HG02885 (cell line): ENCODE data around the gene RAPGEF4.
"Not testable (repeated sequence)": the region's sequence is repeated elsewhere in the genome, so short reads cannot be mapped to it uniquely, and the experiment has no call there.

Experiments used
- ATAC-seq: cut with Tn5 transposase; IDR thresholded peaks from one replicate; pipeline ENCODE4 v1.9.1; 2021; ENCODE audit warnings: mild to moderate bottlenecking; ENCODE audit not compliant: unreplicated experiment, poor library complexity

Gene RAPGEF4

GRCh38 chr2:172770887-172771286 lies 35.2 kb downstream of the RAPGEF4 start:
- ATAC-seq = no peak

DNA sequence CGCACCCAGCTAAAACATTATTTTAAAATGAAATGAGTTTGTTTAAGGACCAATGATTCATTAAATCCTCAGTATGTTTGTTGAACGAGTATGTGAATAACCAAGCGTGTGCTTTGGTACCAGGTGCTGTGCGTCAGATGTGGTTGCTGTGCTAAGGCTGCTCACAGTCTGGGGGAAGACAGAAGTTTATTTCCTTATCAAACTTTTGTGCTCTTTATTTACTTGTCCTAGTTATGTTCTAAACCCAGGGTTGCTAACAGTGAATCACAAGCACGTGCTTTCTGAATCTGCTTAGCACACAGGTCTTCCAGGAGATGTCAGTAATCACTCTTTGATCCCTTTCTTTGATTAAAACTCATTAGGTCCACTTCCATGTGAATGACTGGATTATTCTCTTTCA lies 37.0 kb downstream of the RAPGEF4 start:
- ATAC-seq = no peak

DNA sequence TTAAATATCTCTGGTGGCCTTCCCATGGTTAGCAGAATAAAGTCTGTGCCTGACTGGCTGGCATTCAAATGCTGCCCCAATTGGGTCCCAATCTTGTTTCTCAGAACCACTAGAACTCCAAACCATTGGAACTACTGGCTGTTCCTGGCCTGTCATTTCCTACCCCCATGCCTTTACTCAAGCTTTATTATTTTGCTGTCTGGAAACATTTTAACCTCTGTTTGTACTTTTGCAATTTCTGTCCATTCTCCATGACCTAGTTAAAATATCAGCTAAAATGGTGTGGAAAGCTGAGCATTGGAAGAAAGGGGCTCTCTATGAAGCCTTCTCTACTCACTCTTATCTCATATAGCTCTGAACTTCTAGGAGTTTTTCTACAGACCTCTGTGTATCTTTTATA lies 38.7 kb downstream of the RAPGEF4 start:
- ATAC-seq = no peak

DNA sequence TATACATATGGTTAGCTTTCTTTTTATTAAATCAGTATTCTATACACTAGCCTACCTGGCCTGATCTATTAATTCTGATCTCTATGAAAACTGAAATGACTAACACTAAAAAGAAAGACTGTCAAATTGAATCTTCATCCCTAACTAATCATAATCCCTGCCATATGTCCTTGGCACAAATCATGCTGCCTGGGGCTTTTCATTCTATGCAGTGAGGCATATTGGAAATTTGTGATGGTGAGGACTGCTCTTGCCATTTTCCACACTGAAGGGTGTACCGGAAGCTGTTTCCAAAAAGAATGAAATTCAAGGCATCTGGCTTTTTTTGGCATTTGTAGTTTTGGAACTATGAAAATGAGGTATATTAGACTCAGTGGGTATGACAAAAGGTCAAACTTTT lies 39.7 kb downstream of the RAPGEF4 start:
- ATAC-seq = no peak

DNA sequence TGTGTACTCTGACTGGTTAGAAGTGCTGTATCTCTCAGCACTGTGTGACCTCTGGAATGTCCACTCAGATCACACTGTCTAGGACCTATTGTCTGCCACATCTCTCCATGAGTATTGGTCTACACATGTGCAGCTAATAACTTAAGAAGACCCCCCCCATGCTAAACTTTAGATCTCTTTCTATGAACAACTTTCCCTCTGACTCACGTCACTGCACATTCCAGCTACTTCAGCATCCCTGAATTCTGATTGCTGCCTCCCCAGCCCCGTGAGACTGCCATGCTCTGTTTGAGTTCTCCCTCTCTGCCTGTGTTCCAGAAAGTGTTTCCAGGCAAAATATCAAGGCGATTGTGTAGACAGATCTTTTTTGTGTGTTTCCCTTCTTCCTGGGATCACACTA lies 41.8 kb downstream of the RAPGEF4 start:
- ATAC-seq = no peak

GRCh38 chr2:172782506-172783164 lies 47.0 kb downstream of the RAPGEF4 start:
- ATAC-seq = no peak

- ATAC-seq = no peak
Measured at GRCh38 chr2:172783165-172783898, 47.7 kb downstream of the RAPGEF4 start.

DNA sequence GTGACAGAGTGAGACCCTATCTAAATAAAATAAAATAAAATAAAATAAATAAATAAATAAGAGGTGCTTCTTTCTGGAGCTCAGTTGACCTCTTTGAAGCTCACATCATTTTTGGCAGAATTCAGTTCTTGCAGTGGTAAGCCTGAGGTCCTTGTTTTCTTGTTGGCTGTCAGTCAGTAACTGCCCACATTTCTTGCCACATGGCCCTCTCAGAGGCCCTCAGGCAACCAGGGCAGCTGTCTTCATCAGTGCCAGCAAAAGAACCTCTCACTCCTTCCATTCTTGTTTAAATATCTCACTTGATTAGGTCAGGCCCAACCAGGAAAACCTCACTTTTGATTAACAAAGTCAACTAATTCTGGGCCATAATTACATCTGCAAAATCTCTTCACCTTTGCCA lies 53.2 kb downstream of the RAPGEF4 start:
- ATAC-seq = no peak

DNA sequence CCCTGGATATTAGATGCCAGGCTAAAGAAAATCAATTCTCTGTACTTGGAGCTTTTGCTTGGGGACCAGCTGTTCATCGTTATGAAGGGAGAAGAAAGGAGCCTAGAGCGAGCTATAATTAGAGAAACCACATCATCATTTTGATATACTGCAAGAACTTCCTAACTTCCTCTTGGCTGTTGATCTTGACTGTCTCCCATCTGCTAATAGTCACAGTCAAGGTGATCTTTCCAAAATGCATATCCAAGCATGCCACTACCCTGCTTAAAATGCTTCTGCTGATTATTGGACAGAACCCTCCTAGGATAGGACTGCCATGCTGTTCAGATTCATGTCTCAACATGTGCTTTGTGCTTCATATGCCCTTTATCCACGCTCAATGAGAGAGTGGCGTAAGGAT lies 54.8 kb downstream of the RAPGEF4 start:
- ATAC-seq = no peak

DNA sequence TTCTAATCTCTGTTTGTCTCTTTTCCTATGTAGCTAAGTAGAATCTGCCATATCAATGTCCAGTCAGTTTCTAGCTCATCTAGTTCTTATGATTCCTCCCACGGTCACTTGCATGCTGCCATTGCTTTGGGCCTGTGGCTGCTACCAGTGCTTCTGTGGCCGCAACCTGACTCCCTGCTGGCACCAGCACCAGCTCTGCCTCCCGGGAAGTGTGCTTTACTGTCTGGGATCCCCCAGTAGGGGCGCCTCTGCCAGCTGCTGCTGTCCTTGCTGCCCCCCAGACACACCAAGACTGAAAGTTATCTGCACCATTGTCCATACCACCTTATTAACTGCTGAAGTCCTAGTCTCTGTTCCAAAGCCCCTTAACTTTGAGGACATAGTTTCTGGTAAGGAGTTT lies 56.3 kb downstream of the RAPGEF4 start:
- no peak for ATAC-seq

- no peak for ATAC-seq
Measured at GRCh38 chr2:172792711-172793110, 57.1 kb downstream of the RAPGEF4 start.

DNA sequence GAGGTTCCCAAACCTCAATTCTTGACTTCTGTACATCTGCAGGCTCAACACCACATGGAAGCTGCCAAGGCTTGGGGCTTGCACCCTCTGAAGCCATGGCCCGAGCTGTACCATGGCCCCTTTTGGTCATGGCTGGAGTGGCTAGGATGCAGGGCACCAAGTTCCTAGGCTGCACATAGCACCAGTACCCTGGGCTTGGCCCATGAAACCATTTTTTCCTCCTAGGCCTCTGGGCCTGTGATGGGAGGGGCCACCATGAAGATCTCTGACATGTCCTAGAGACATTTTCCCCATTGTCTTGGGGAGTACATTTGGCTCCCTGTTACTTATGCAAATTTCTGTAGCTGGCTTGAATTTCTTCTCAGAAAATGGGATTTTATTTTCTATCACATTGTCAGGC lies 67.7 kb downstream of the RAPGEF4 start:
- not testable (repeated sequence) for ATAC-seq

DNA sequence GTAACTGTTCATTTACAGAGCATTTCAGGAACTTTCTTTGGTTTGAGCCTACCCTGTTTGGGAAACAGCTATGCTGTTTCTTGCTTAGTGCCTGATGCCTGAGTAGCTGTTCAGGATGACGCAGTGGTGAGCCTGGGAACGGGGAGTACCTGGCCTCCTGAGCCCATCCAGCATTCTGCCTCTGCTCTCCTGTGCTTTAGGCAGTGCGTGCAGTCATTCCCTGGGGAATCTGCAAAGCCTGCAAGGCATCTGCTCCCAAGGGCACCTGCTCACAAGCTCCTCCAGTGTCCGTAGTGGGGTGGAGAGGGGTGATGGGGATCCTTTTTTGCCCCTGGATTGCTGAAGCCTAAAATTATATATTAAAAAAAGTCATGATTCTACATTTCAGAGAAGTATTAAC lies 68.8 kb downstream of the RAPGEF4 start:
- no peak for ATAC-seq

DNA sequence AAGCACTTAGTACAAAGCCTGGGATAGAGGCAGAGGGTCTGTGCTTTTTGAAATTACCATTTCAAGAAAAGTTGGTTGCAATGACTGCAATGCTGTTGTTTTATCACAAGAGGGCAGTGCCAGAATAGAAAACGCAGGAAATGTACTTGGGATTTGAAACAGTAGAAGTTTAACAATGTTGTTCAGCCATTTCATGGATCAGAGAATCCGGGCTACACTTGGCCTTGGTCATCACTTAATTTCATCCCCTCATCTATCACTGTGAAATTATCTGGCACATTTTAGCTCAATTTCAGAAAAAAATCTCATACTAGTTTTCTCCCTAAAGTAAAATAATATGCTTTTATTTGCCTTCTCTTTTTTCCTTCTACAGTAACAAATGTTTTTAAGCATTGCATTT lies 70.8 kb downstream of the RAPGEF4 start:
- ATAC-seq = no peak

- ATAC-seq = no peak
Measured at GRCh38 chr2:172806996-172807395, 71.4 kb downstream of the RAPGEF4 start.

DNA sequence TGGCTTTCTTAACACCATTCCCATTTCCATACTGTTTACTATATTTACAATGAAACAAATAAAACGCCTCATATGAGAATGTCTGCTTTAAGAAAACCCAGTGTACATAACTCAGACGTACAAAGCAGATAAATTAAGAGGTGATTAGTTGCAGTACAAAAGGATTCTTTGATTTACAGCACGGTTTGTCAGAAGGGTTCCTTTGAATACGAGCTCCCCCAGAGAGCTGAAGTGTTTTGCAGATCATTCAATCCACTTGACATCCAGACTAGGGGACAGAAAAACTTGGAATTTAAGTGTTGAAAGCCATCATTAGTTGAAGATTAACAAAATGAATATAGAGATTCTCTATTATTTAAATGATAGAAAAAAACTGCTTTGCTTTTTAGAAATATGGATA lies 72.5 kb downstream of the RAPGEF4 start:
- ATAC-seq = no peak

- no peak for ATAC-seq
Measured at GRCh38 chr2:172811027-172811426, 75.4 kb downstream of the RAPGEF4 start.

DNA sequence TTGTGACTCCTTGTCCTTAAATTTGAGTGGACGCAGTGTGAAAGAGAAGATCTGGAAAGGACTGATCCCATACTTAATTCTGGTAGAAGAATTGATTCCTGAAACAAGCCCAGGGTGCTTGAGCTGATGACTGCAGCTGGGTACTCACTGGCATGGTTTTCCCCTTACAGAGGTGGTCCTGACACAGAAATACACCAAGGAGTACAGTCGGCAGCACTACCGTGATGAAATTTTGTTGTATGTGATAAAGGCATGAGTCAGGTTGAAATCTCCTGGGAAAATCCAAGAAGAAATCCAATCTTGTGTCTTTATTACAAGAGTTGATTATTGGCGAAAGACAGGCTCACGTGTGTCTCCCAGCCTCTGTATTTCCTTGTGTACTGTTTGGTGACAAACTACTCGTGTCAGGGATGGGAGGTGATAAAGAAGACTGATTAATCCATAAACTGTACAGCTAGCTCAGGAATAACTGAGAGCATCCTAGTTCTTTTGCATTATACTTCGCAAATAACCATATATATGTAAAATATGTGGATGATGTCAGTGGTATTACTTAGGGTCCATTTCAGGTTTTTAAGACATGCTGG lies 76.6 kb downstream of the RAPGEF4 start:
- ATAC-seq = no peak

DNA sequence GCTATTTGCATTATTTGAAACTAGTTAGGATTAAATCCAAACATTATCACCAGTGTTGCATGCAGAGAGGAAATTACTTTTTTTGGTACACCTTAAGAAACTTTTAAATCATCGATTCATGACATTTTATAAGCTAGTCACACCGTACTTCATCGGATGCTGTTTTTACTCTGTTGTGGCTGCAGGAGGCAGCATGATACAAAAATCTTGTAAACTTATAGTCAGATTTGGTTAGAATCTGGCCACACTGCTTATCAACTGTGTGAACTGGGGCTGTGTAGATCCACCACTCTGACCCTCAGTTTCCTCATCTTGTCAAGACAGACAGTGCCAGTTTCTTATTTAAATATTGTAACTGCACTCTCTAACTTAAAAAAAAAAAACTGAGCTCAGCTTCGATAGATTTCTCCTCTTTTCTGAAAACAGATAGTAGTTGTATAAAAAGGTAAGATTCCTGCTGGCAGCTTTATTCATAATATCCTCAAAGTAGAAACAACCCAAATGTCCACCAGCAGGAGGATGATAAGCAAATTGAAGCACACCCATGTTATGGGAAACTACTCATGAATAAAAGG lies 77.8 kb downstream of the RAPGEF4 start:
- no peak for ATAC-seq

DNA sequence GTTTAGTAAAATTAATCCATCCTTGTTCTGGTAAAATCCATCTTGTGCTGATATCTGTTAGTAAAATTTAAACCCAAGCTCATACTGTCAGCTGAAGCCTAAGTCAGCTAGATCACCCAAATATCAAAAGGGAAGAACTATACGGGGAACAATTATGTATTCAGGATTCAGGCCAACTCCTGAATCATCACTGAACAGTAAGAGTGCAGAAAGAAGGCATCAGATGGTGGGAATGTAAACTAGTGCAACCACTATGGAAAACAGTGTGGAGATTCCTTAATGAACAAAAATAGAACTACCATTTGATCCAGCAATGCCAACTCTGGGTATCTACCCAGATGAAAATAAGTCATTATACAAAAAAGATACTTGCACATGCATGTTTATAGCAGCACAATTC lies 81.8 kb downstream of the RAPGEF4 start:
- ATAC-seq = no peak

GRCh38 chr2:172819943-172820342 lies 84.3 kb downstream of the RAPGEF4 start:
- no peak for ATAC-seq
